Loucy (cell line): ENCODE measurements around the gene NAV2.

Source experiments
- CTCF ChIP-seq: fragments of 200-600 bp; sonication (generic); conservative IDR thresholded peaks from 2 replicates; pipeline ENCODE4 v1.5.1; 2014; ENCODE audit warnings: mild to moderate bottlenecking, antibody characterized with exemption, low read length
- EZH2phosphoT487 ChIP-seq: fragments of 200-600 bp; IDR thresholded peaks from 2 replicates; pipeline ENCODE4 v1.6.1; 2018; ENCODE audit warnings: antibody characterized with exemption, mild to moderate bottlenecking, moderate library complexity, borderline replicate concordance

DNA sequence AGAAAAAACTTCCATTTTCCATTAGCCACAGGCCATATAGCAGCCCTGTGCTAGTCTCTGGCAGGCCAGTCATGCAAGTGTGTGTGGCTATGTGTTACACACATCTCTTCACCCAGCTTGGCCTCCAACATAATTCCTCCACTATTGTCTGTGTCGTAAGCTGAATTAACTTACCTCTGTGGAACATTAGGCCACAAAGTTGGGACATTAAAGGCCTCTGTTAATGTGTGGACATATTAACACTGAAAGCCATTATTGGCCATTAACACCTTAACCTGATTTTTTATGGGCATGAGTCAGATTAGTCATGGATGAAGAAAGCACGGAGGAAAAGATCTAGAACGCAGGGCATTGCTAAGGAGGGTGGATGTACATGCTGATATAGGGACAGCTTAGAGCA lies 347.5 kb downstream of the NAV2 start:
- TF ChIP-seq CTCF (no peak), EZH2phosphoT487 (no peak)
